MM.1S (cell line): ENCODE data around the gene TWSG1.

Experiments
- CTCF ChIP-seq: fragments of 300-600 bp; sonication (generic); IDR thresholded peaks from 2 replicates; pipeline ENCODE4 v1.5.1; 2016; ENCODE audit warnings: antibody characterized with exemption, low read length, mixed read lengths
- EZH2phosphoT487 ChIP-seq: fragments of 300-600 bp; sonication (generic); IDR thresholded peaks from 2 replicates; pipeline ENCODE4 v1.6.1; 2018; ENCODE audit warnings: antibody characterized with exemption, low read length

- no peak for TF ChIP-seq CTCF
- no peak for TF ChIP-seq EZH2phosphoT487
Observed at GRCh38 chr18:9418047-9418690, 83.6 kb downstream of the TWSG1 start.
